B cell (primary cell): ENCODE measurements around the gene RARRES2. TPM values are rescaled to one million over a fixed set of nuclear protein-coding genes. Genes with fewer than 3 reads are reported as not detected.

Source experiments
- ATAC-seq: fragments of 200-7000 bp; cut with Tn5 transposase; one replicate; pipeline ENCODE4 v1.10.0; 2021; ENCODE audit warnings: low read depth, mild to moderate bottlenecking, moderate number of reproducible peaks, moderate library complexity
- CTCF ChIA-PET: fragments of 350-600 bp; sonication (Branson Sonifier 250); formaldehyde crosslinking; loops from one replicate; lab custom pipeline; 2021; ENCODE audit warnings: antibody characterized with exemption, inconsistent platforms; lab: Charles Lee
- POLR2A ChIA-PET: fragments of 350-600 bp; sonication (Branson Sonifier 250); formaldehyde crosslinking; loops from one replicate; lab custom pipeline; 2021; ENCODE audit warnings: antibody characterized with exemption; lab: Charles Lee
- DNase-seq: peaks from one replicate; pipeline ENCODE4 v3.0.0; 2013
- H2AFZ ChIP-seq: 2 replicates; pipeline ENCODE4 v1.6.1; 2012; ENCODE audit warnings: mild to moderate bottlenecking, low read depth, low read length; ENCODE audit not compliant: insufficient read depth, poor library complexity, severe bottlenecking
- H3K27ac ChIP-seq, 2 donors: 1 replicate in 1 of 2; 2 replicates in 1 of 2; pipeline ENCODE4 v1.5.1; 2012 to 2013; ENCODE audit warnings: low read length in 2 of 2, mild to moderate bottlenecking in 2 of 2, moderate library complexity in 1 of 2
- H3K27me3 ChIP-seq, 4 experiments: fragments of 200-600 bp in 1 of 4; sonication (generic) in 1 of 4; replicated peaks in 1 of 4; 1 replicate in 2 of 4; 2 replicates in 2 of 4; pipeline versions ENCODE4 v1.6.1 to v1.7.0; 2013 to 2016; ENCODE audit warnings: low read length in 3 of 4, mild to moderate bottlenecking in 2 of 4, mixed read lengths in 1 of 4, moderate library complexity in 1 of 4; ENCODE audit not compliant: insufficient read depth in 4 of 4, control insufficient read depth in 3 of 4; ENCODE audit errors: control extremely low read depth in 1 of 4
- H3K36me3 ChIP-seq, 2 experiments: replicated peaks in 1 of 2; 1 replicate in 1 of 2; 2 replicates in 1 of 2; pipeline versions ENCODE4 v1.6.1 to v1.7.1; 2013; ENCODE audit warnings: low read length in 1 of 2; ENCODE audit not compliant: insufficient read depth in 2 of 2, control insufficient read depth in 1 of 2; ENCODE audit errors: control extremely low read depth in 1 of 2, extremely low read depth in 1 of 2
- H3K4me1 ChIP-seq, 2 donors: fragments of 200-600 bp in 1 of 2; sonication (generic) in 1 of 2; 1 replicate in 1 of 2; 2 replicates in 1 of 2; pipeline versions ENCODE4 v1.5.1 to v1.6.1; 2013 to 2017; ENCODE audit warnings: low read length in 2 of 2; ENCODE audit not compliant: control insufficient read depth in 2 of 2, insufficient read depth in 2 of 2
- H3K4me2 ChIP-seq: replicated peaks from 2 replicates; pipeline ENCODE3; 2012; ENCODE audit warnings: mild to moderate bottlenecking, low read depth, low read length; ENCODE audit not compliant: poor library complexity, severe bottlenecking
- H3K4me3 ChIP-seq, 5 experiments: fragments of 200-600 bp in 1 of 5; sonication (generic) in 1 of 5; 1 replicate in 3 of 5; 2 replicates in 2 of 5; pipeline versions ENCODE4 v1.5.1 to v1.7.0; 2011 to 2016; ENCODE audit warnings: low read length in 4 of 5, mild to moderate bottlenecking in 4 of 5, low read depth in 2 of 5, control low read depth in 1 of 5, moderate library complexity in 1 of 5; ENCODE audit not compliant: insufficient read depth in 1 of 5; ENCODE audit errors: control extremely low read depth in 1 of 5, extremely low read depth in 1 of 5
- H3K79me2 ChIP-seq: fragments of 200-600 bp; sonication (generic); one replicate; pipeline ENCODE4 v1.6.0; 2016; ENCODE audit warnings: low read length; ENCODE audit not compliant: control insufficient read depth, insufficient read depth
- H3K9ac ChIP-seq: fragments of 200-600 bp; sonication (generic); 2 replicates; pipeline ENCODE4 v1.6.1; 2017; ENCODE audit warnings: mild to moderate bottlenecking, low read length, moderate library complexity
- H3K9me3 ChIP-seq, 3 donors: one replicate each; pipeline versions ENCODE4 v1.6.1 to v1.7.1; 2013; ENCODE audit warnings: low read length in 2 of 3; ENCODE audit not compliant: control insufficient read depth in 2 of 3, insufficient read depth in 1 of 3; ENCODE audit errors: control extremely low read depth in 1 of 3
- H4K20me1 ChIP-seq: 2 replicates; pipeline ENCODE4 v1.6.0; 2012; ENCODE audit warnings: mild to moderate bottlenecking, low read length; ENCODE audit not compliant: insufficient read depth, control insufficient read depth, poor library complexity, severe bottlenecking
- H3K27ac Mint-ChIP-seq: one replicate; pipeline ENCODE4 v1.8.0; 2021; ENCODE audit warnings: mixed read lengths
- H3K27me3 Mint-ChIP-seq: one replicate; pipeline ENCODE4 v1.8.0; 2021; ENCODE audit warnings: mixed read lengths
- H3K4me1 Mint-ChIP-seq: one replicate; pipeline ENCODE4 v1.8.0; 2021; ENCODE audit warnings: mixed read lengths
- H3K4me3 Mint-ChIP-seq: one replicate; pipeline ENCODE4 v1.8.0; 2021; ENCODE audit warnings: mixed read lengths
- H3K9me3 Mint-ChIP-seq: one replicate; pipeline ENCODE4 v1.8.0; 2022; ENCODE audit warnings: mixed read lengths; ENCODE audit not compliant: insufficient read depth
- EZH2 ChIP-seq: IDR thresholded peaks from 2 replicates; pipeline ENCODE4 v1.6.1; 2012; ENCODE audit warnings: borderline replicate concordance, low read depth, mild to moderate bottlenecking, moderate library complexity, low read length; ENCODE audit not compliant: insufficient read depth, poor library complexity, severe bottlenecking
- WGBS: methylation state at CpG from one replicate; pipeline ENCODE4 v1.1.5; 2013; ENCODE audit warnings: missing lambda C conversion rate; ENCODE audit not compliant: insufficient coverage; 5-methylcytosine and 5-hydroxymethylcytosine counted together
- intact Hi-C: fragments of 100-400 bp; cut with micrococcal nuclease; formaldehyde crosslinking; loops from one replicate; pipeline ENCODE4 v1.10.0; 2022
- polyA plus RNA-seq: library from polyadenylated mRNA; depleted of rRNA; stranded (reverse); fragments of >200 nt; gene quantifications from 2 replicates; pipeline ENCODE4 v1.2.3, GENCODE V29; 2012
- total RNA-seq, 2 donors: library from RNA; stranded (reverse); fragments of 120-200 nt in 1 of 2; gene quantifications; 1 replicate in 1 of 2; 2 replicates in 1 of 2; pipeline versions ENCODE4 v1.2.3 to v1.2.4, GENCODE V29; 2013 to 2022
- TF ChIP-seq, protein P1 (sequence below): fragments of 200-600 bp; IDR thresholded peaks from one replicate; pipeline ENCODE4 v1.8.0; 2022; ENCODE audit warnings: antibody characterized with exemption, mild to moderate bottlenecking

The RARRES2 gene
- total and polyA plus RNA-seq, 2 donors (not counting 1 experiment from before 2014, with no cell fraction given), result not detected

DNA sequence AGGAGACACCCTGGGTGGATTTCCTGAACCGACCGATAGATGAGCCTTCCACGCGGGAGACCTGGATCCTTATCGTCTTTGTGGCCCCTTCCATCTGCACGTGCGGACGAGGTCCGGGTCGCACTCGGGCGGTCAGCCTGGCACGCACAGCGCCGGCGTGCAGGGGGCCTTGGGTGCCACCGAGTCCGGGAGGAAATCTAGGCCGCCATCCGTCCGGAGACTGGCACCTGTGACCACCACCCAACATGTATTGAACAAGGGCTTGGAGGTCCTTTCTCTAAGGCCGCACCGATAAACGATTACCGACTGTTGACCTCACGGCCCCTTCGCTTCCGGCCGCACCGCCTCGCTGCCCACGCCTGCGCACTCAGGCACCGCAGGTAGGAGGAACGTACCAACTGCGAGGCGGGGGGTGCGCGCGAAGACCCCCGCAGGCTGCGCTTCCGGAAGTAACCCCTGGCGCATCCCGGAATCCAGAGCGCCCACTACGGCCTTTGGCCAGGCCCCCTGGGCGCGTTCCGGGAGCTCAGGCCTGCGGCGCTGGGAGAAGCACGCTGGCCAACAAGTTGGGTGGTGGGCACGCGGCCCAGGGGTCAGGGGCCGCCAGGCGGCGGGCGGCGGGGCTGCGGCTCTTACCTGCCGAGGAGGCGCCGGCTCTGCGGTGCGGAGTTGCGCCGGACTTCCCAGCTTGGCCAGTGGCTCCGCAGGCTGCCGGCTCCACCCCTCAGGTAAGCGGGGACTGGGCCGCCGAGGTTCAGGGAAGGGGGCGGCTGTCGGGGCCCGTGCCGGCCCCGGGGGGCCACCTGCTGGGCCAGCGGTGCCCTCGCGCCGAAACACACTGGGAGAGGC lies 18.4 kb downstream of the RARRES2 start, which contains the start of the genes ACTR3C and LRRC61:
ACTR3C (minus strand) TSS at position 713 of the 849 bp plus-strand sequence. CDS start 28,249 bp downstream, outside the sequence.
LRRC61 (plus strand) TSS at position 523 of the 849 bp plus-strand sequence. CDS start 13,507 bp downstream, outside the sequence.
- no peaks in the 10 kb centered on the region for H3K9me3 Mint-ChIP-seq
- Histone ChIP-seq H3K27me3 (no peaks in the 10 kb centered on the region), H3K4me1 (peaks cover 11 to 34% of the 10 kb centered on the region in 2 donors), H3K27ac (peak within 1 kb of the TSS; percentile 82 to 88), H3K4me2 (peak within 1 kb of the TSS; percentile 86), H3K9me3 (peaks cover 0 to 4% (median 0%) of the 10 kb centered on the region in 3 donors), H4K20me1 (no peaks in the 10 kb centered on the region), H3K4me3 (peak within 1 kb of the TSS; percentile 75 to 94 (median 88)), H3K36me3 (peaks cover 0 to 21% of the 10 kb centered on the region in 2 experiments), H3K9ac (peak within 1 kb of the TSS; percentile 91), H2AFZ (peak within 1 kb of the TSS; percentile 90), H3K79me2 (peaks cover 10% of the 10 kb centered on the region)
- CTCF ChIA-PET, result interaction anchor here (0.8 to 1.0 kb wide), 2 partner anchors 32 to 47 kb away, joined by 3 read pairs; no protein-coding TSS in a partner anchor
- TF ChIP-seq, protein P1, sequence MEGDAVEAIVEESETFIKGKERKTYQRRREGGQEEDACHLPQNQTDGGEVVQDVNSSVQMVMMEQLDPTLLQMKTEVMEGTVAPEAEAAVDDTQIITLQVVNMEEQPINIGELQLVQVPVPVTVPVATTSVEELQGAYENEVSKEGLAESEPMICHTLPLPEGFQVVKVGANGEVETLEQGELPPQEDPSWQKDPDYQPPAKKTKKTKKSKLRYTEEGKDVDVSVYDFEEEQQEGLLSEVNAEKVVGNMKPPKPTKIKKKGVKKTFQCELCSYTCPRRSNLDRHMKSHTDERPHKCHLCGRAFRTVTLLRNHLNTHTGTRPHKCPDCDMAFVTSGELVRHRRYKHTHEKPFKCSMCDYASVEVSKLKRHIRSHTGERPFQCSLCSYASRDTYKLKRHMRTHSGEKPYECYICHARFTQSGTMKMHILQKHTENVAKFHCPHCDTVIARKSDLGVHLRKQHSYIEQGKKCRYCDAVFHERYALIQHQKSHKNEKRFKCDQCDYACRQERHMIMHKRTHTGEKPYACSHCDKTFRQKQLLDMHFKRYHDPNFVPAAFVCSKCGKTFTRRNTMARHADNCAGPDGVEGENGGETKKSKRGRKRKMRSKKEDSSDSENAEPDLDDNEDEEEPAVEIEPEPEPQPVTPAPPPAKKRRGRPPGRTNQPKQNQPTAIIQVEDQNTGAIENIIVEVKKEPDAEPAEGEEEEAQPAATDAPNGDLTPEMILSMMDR, result no peak
- no peak for TF ChIP-seq EZH2
- H3K4me3 Mint-ChIP-seq, result peak within 1 kb of the TSS; percentile 99
- peaks cover 47% of the 10 kb centered on the region for H3K4me1 Mint-ChIP-seq
- H3K27me3 Mint-ChIP-seq, result no peaks in the 10 kb centered on the region
- peak; percentile 78 for ATAC-seq
- peak within 1 kb of the TSS; percentile 98 for H3K27ac Mint-ChIP-seq
- intact Hi-C loops, result loop anchor here (1.0 to 5.0 kb wide), 5 partner anchors 34 to 112 kb away; partner anchors contain the start of gene ZNF775
- POLR2A ChIA-PET, result interaction anchor here (0.5 to 1.8 kb wide), 2 partner anchors 27 to 43 kb away, joined by 3 to 5 read pairs; no protein-coding TSS in a partner anchor
- DNase-seq, result peak; percentile 79
- 4% methylated on average over 81 of the region's 82 CpGs for WGBS
